B cell (primary cell): ENCODE measurements around the gene ISG20L2.

Experiments
- EZH2 ChIP-seq: IDR thresholded peaks from 2 replicates; pipeline ENCODE4 v1.6.1; 2012; ENCODE audit warnings: borderline replicate concordance, low read depth, mild to moderate bottlenecking, moderate library complexity, low read length; ENCODE audit not compliant: insufficient read depth, poor library complexity, severe bottlenecking
- TF ChIP-seq, protein P1 (sequence below): fragments of 200-600 bp; IDR thresholded peaks from one replicate; pipeline ENCODE4 v1.8.0; 2022; ENCODE audit warnings: antibody characterized with exemption, mild to moderate bottlenecking

DNA sequence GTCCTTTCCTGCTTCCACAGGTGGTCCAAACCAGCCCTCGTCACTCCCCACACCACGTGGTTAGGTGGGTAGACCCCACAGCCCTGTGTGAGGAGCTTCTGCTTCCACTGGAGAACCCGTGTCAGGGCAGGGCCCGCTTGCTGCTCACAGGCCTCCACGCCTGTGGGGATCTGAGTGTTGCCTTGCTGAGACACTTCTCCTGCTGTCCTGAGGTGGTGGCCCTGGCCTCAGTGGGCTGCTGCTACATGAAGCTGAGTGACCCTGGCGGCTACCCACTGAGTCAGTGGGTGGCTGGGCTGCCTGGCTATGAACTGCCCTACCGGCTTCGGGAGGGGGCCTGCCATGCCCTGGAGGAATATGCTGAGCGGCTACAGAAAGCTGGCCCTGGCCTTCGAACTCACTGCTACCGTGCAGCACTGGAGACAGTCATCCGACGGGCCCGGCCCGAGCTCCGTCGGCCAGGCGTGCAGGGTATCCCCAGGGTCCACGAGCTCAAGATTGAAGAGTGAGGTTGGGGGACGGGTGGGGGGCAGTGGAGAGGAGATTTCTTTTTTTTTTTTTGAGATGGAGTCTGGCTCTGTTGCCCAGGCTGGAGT lies 5.5 kb upstream of the ISG20L2 start:
- TF ChIP-seq, protein P1, sequence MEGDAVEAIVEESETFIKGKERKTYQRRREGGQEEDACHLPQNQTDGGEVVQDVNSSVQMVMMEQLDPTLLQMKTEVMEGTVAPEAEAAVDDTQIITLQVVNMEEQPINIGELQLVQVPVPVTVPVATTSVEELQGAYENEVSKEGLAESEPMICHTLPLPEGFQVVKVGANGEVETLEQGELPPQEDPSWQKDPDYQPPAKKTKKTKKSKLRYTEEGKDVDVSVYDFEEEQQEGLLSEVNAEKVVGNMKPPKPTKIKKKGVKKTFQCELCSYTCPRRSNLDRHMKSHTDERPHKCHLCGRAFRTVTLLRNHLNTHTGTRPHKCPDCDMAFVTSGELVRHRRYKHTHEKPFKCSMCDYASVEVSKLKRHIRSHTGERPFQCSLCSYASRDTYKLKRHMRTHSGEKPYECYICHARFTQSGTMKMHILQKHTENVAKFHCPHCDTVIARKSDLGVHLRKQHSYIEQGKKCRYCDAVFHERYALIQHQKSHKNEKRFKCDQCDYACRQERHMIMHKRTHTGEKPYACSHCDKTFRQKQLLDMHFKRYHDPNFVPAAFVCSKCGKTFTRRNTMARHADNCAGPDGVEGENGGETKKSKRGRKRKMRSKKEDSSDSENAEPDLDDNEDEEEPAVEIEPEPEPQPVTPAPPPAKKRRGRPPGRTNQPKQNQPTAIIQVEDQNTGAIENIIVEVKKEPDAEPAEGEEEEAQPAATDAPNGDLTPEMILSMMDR = no peak
- no peak for TF ChIP-seq EZH2
